ENCODE data around the gene LCN15. TPM values are rescaled to one million over a fixed set of nuclear protein-coding genes. Genes with fewer than 3 reads are reported as not detected.

The LCN15 gene
- total and polyA plus RNA-seq, 10 donors, result 0.35 TPM; not detected in 9

DNA sequence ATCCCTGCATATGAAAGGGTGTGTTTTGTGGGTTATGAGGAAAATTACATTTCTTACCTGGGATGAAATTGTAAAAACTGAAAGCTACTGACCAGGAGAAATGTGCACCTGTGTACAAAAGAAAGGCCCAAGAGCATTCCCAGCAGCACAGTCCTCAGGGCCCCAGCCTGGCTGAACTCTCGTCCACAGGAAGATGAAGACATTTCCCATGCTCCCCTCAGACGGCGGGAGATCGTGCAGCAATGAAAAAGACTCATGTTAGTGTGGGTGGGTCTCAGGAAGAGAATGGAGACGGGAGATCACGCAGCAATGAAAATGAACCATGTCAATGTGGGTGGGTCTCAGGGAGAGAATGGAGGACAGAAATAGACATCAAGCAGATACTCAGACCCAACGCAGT, 12.6 kb upstream of the LCN15 start:
- no peaks in the 10 kb centered on the region for H3K36me3 ChIP-seq
- H3K27ac ChIP-seq, result no peak overlapping the region
- no peak for DNase-seq
- WGBS, 5 donors, result 40 to 65% (median 56%) methylated on average over 7 of the region's 7 CpGs
- H3K27me3 ChIP-seq (replicated peaks in 1 of 7), result no peaks in the 10 kb centered on the region
- H3K4me1 ChIP-seq, result peaks cover 0 to 6% (median 0%) of the 10 kb centered on the region in 6 donors
- peaks cover 0 to 10% (median 7%) of the 10 kb centered on the region in 8 donors for H3K9me3 ChIP-seq
- no peak for TF ChIP-seq CTCF (IDR thresholded peaks at IDR 0.05 in 8 of 11, conservative IDR thresholded peaks at IDR 0.05 in 3 of 11)
- no peak for TF ChIP-seq POLR2AphosphoS5 (IDR thresholded peaks at IDR 0.05)
- no peak for TF ChIP-seq POLR2A (IDR thresholded peaks at IDR 0.05)
- intact Hi-C loops (cut with DNase I; ENCODE audit: low total_unique reads), result no loop called here
- H3K4me3 ChIP-seq, result no peak overlapping the region

GRCh38 chr9:136775191-136775590, 10.9 kb upstream of the LCN15 start:
- WGBS, 5 donors, result 79 to 97% (median 90%) methylated on average over 5 to 6 of the region's 6 CpGs

GRCh38 chr9:136774416-136775045, 10.2 kb upstream of the LCN15 start:
- no peak overlapping the region for H3K27ac ChIP-seq
- peaks cover 0 to 10% (median 7%) of the 10 kb centered on the region in 8 donors for H3K9me3 ChIP-seq
- peaks cover 0 to 9% (median 2%) of the 10 kb centered on the region in 6 donors for H3K4me1 ChIP-seq
- peaks cover 0 to 4% (median 0%) of the 10 kb centered on the region in 7 donors for H3K27me3 ChIP-seq (replicated peaks in 1 of 7)
- WGBS, 5 donors, result 86 to 93% (median 90%) methylated on average over 3 to 12 of the region's 12 CpGs
- no peak for TF ChIP-seq POLR2AphosphoS5 (IDR thresholded peaks at IDR 0.05)
- TF ChIP-seq POLR2A (IDR thresholded peaks at IDR 0.05), result no peak
- TF ChIP-seq CTCF (IDR thresholded peaks at IDR 0.05 in 8 of 11, conservative IDR thresholded peaks at IDR 0.05 in 3 of 11), result no peak
- intact Hi-C loops (cut with DNase I; ENCODE audit: low total_unique reads), result no loop called here
- H3K36me3 ChIP-seq, result no peaks in the 10 kb centered on the region
- no peak for DNase-seq
- no peak overlapping the region for H3K4me3 ChIP-seq

More at GRCh38 chr9:136775191-136775590, 10.9 kb upstream of the LCN15 start:
- peaks cover 0 to 6% (median 0%) of the 10 kb centered on the region in 6 donors for H3K4me1 ChIP-seq
- intact Hi-C loops (cut with DNase I; ENCODE audit: low total_unique reads), result no loop called here
- no peaks in the 10 kb centered on the region for H3K27me3 ChIP-seq (replicated peaks in 1 of 7)
- peaks cover 0 to 10% (median 7%) of the 10 kb centered on the region in 8 donors for H3K9me3 ChIP-seq
- H3K36me3 ChIP-seq, result no peaks in the 10 kb centered on the region
- no peak overlapping the region for H3K27ac ChIP-seq
- TF ChIP-seq POLR2A (IDR thresholded peaks at IDR 0.05) (no peak), CTCF (IDR thresholded peaks at IDR 0.05 in 8 of 11, conservative IDR thresholded peaks at IDR 0.05 in 3 of 11) (no peak), POLR2AphosphoS5 (IDR thresholded peaks at IDR 0.05) (no peak)
- H3K4me3 ChIP-seq, result no peak overlapping the region
- DNase-seq, result no peak

DNA sequence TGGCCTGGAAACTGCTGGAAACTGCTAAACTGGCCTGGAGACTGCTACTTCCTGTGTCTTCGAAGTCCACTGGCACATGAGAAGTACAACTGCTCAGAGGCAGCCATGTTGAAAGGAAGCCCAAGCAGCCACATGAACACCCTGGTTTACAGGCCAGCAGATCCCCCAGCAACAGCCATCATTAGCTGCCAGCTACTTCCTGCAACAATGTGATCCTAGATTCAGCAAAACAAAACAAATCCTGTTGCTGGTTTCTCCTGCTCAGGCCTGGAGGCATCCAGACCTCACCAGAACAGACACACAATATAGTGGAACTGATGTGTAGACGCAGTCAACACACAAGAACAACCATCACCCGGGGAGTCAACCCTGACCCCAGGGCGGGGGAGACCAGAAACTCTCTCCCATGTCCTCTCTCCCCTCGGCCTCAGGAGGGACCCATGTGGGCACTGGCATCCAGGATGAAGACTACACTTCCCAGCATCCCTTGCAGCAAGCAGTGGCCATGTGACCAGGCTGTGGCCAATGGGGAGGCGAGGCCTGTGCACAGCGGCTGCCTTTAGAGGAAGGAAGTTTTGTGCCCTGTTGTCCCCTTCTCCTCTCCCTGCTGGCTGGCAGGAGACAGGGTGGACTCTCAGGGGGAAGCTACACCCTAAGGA, 9.2 kb upstream of the LCN15 start:
- 67 to 84% (median 73%) methylated on average over 5 to 7 of the region's 7 CpGs for WGBS, 5 donors
- peak; percentile 89 for DNase-seq
- intact Hi-C loops (cut with DNase I; ENCODE audit: low total_unique reads), result no loop called here
- H3K36me3 ChIP-seq, result no peaks in the 10 kb centered on the region
- TF ChIP-seq POLR2AphosphoS5 (IDR thresholded peaks at IDR 0.05), result peak in 1 of 3 donors; percentile 34
- no peak for TF ChIP-seq CTCF (IDR thresholded peaks at IDR 0.05 in 8 of 11, conservative IDR thresholded peaks at IDR 0.05 in 3 of 11)
- no peak for TF ChIP-seq POLR2A (IDR thresholded peaks at IDR 0.05)
- H3K27me3 ChIP-seq (replicated peaks in 1 of 7), result peaks cover 0 to 8% (median 0%) of the 10 kb centered on the region in 7 donors
- H3K4me1 ChIP-seq, result peaks cover 0 to 9% (median 2%) of the 10 kb centered on the region in 6 donors
- no peak overlapping the region for H3K4me3 ChIP-seq
- peaks cover 0 to 10% (median 7%) of the 10 kb centered on the region in 8 donors for H3K9me3 ChIP-seq
- H3K27ac ChIP-seq, result no peak overlapping the region
